ENCODE measurements around the gene CAMK1. TPM values are rescaled to one million over a fixed set of nuclear protein-coding genes. Genes with fewer than 3 reads are reported as not detected.

CAMK1 gene
- total and polyA plus RNA-seq, 2 of the 4 experiments (the other 2 are of a cell fraction), result 33.3 to 36.4 TPM

DNA sequence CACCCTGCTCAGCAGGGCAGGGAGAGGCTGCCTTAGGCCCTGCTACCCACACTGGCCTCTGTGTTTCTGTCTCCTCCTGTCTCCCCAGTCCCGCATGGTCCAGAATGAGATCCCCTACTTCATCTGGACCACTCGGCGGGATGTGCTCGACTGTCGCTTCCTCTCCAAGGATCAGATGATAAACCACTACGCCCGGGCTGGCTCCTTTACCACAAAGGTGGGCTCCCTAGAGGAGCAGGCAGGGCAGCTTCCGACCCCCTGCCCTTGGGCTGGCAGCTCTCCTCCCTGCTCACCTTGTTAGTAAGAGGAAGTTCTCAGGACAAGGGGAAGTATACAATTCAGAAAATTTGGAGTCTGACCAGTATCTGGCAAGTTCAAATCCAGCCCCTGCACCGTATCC lies 46.2 kb upstream of the CAMK1 start:
- Histone ChIP-seq H4K20me1 (ENCODE audit: insufficient read depth, low read length) (no peaks in the 10 kb centered on the region; the same call in 1 of the 2 replicates), H3K14ac (replicated peaks; ENCODE audit: low read depth, low read length) (no peak overlapping the region), H4K8ac (ENCODE audit: low read depth in 2 of 2, low read length in 2 of 2) (no peak overlapping the region), H3K9ac (ENCODE audit: low read depth, low read length) (no peak overlapping the region), H3K9me3 (ENCODE audit: control insufficient read depth, insufficient read depth, low read length) (no peaks in the 10 kb centered on the region), H3K4me3 (ENCODE audit: insufficient read depth, low read depth, low read length) (no peak overlapping the region), H3K27me3 (ENCODE audit: control insufficient read depth, insufficient read depth, low read length) (no peaks in the 10 kb centered on the region), H2AFZ (replicated peaks; ENCODE audit: low read length, poor library complexity) (no peak overlapping the region), H3K9me1 (ENCODE audit: insufficient read depth, low read length) (peaks cover 12% of the 10 kb centered on the region), H3K56ac (ENCODE audit: extremely low read depth, insufficient read depth, low read length) (no peak overlapping the region), H3K18ac (ENCODE audit: low read depth, low read length) (no peak overlapping the region), H3K27ac (ENCODE audit: insufficient read depth, low read length) (no peak overlapping the region), H3K4me1 (ENCODE audit: control insufficient read depth, insufficient read depth, low read length) (no peaks in the 10 kb centered on the region; the same call in 1 of the 2 replicates), H2BK5ac (ENCODE audit: low read depth, low read length, poor library complexity, severe bottlenecking) (no peak overlapping the region), H2BK20ac (ENCODE audit: low read depth, low read length) (no peak overlapping the region), H3K36me3 (ENCODE audit: control insufficient read depth, insufficient read depth, low read length) (peaks cover 9% of the 10 kb centered on the region), H3K79me1 (ENCODE audit: low read depth in 1 of 2, low read length in 2 of 2) (0 out of 4 replicates have a peak, but pooled peaks cover 0 to under 1% of the 10 kb centered on the region in 2 experiments), H2BK120ac (ENCODE audit: low read depth, low read length) (no peak overlapping the region), H3K4ac (ENCODE audit: low read depth, low read length) (no peak overlapping the region), H4K5ac (ENCODE audit: low read depth, low read length) (no peak overlapping the region), H3K4me2 (ENCODE audit: low read depth, low read length) (no peak overlapping the region), H4K91ac (ENCODE audit: insufficient read depth, low read depth, low read length) (no peak overlapping the region), H2AK9ac (replicated peaks; ENCODE audit: low read depth, low read length, poor library complexity) (no peak overlapping the region), H2BK15ac (ENCODE audit: low read depth, low read length) (no peak overlapping the region), H2AK5ac (ENCODE audit: low read depth, low read length) (no peak overlapping the region), H3K23ac (ENCODE audit: low read depth, low read length) (no peak overlapping the region)
- no peak for ATAC-seq (ENCODE audit: low read depth)
- BruUV-seq (replicated peaks), result no TSS peak
- WGBS, 2 experiments (ENCODE audit: extremely low coverage in 2 of 2, insufficient read length in 1 of 2), result 100% methylated on average over 2 of the region's 9 CpGs; no CpG with 5 or more reads in 1 of the 2 experiments
- ChIA-PET CTCF (no interaction called here), POLR2A (ENCODE audit: unreplicated experiment) (no interaction called here)
- DNase-seq, result no peak
- in situ Hi-C loops (cut with MboI; ENCODE audit: low sequenced_read_pairs), result no loop called here
- intact Hi-C loops (cut with micrococcal nuclease), result no loop called here
- dilution Hi-C loops (cut with HindIII; ENCODE audit: low sequenced_read_pairs, unreplicated experiment), result no loop called here
- no peak for TF ChIP-seq MXI1 (IDR thresholded peaks at IDR 0.05; ENCODE audit: borderline replicate concordance, low read depth, low read length)

Data from IMR-90 (cell line).